GM23338 (cell line): ENCODE results near the gene FARP1. TPM values are rescaled to one million over a fixed set of nuclear protein-coding genes. Genes with fewer than 3 reads are reported as not detected.

ENCODE experiments used
- ATAC-seq: fragments of 200-7000 bp; cut with Tn5 transposase; 3 replicates; pipeline ENCODE4 v1.9.1; 2020
- DNase-seq: peaks from one replicate; pipeline ENCODE4 v3.0.0-alpha.2; 2015; ENCODE audit warnings: low spot score
- H2AFZ ChIP-seq: fragments of 200-600 bp; sonication (generic); 2 replicates; pipeline ENCODE4 v1.8.0; 2016; ENCODE audit warnings: antibody characterized with exemption, mild to moderate bottlenecking, moderate library complexity
- H3F3A ChIP-seq: fragments of 200-600 bp; sonication (generic); replicated peaks from 2 replicates; pipeline ENCODE4 v1.8.0; 2017; ENCODE audit warnings: antibody characterized with exemption, mixed run types, low read depth
- H3K27ac ChIP-seq: fragments of 200-600 bp; sonication (generic); 2 replicates; pipeline ENCODE4 v1.6.1; 2016; ENCODE audit warnings: low read depth
- H3K27me3 ChIP-seq: fragments of 200-600 bp; sonication (generic); 2 replicates; pipeline ENCODE4 v1.8.0; 2016; ENCODE audit warnings: mild to moderate bottlenecking, mixed run types, moderate library complexity; ENCODE audit not compliant: insufficient read depth
- H3K36me3 ChIP-seq: fragments of 200-600 bp; sonication (generic); 2 replicates; pipeline ENCODE4 v1.8.0; 2016; ENCODE audit warnings: mild to moderate bottlenecking; ENCODE audit not compliant: insufficient read depth
- H3K4me1 ChIP-seq: fragments of 200-600 bp; sonication (generic); 2 replicates; pipeline ENCODE4 v1.8.0; 2016; ENCODE audit warnings: mild to moderate bottlenecking, moderate library complexity; ENCODE audit not compliant: insufficient read depth
- H3K4me2 ChIP-seq: fragments of 200-600 bp; sonication (generic); 2 replicates; pipeline ENCODE4 v1.7.1; 2017; ENCODE audit warnings: mixed run types
- H3K4me3 ChIP-seq: fragments of 200-600 bp; sonication (generic); 2 replicates; pipeline ENCODE4 v1.6.1; 2016; ENCODE audit warnings: mixed run types
- H3K79me2 ChIP-seq: fragments of 200-600 bp; sonication (generic); replicated peaks from 2 replicates; pipeline ENCODE4 v1.8.0; 2017; ENCODE audit warnings: mild to moderate bottlenecking; ENCODE audit not compliant: insufficient read depth
- H3K9me2 ChIP-seq: fragments of 200-600 bp; sonication (generic); 2 replicates; pipeline ENCODE4 v1.8.0; 2017; ENCODE audit not compliant: insufficient read depth
- H4K20me1 ChIP-seq: fragments of 200-600 bp; sonication (generic); replicated peaks from 2 replicates; pipeline ENCODE4 v1.8.0; 2017; ENCODE audit warnings: mild to moderate bottlenecking; ENCODE audit not compliant: insufficient read depth
- H3K27ac Mint-ChIP-seq: 2 replicates; pipeline ENCODE4 v1.8.0; 2020; ENCODE audit warnings: inconsistent platforms, mild to moderate bottlenecking, moderate library complexity, mixed read lengths
- H3K27me3 Mint-ChIP-seq: 3 replicates; pipeline ENCODE4 v1.8.0; 2022; ENCODE audit warnings: low read depth, mild to moderate bottlenecking, moderate library complexity, mixed read lengths, inconsistent platforms; ENCODE audit not compliant: insufficient read depth, poor library complexity
- H3K36me3 Mint-ChIP-seq: 3 replicates; pipeline ENCODE4 v1.8.0; 2021; ENCODE audit warnings: low read depth, mild to moderate bottlenecking, inconsistent platforms, moderate library complexity, mixed read lengths
- H3K4me1 Mint-ChIP-seq: 3 replicates; pipeline ENCODE4 v1.8.0; 2020; ENCODE audit warnings: mild to moderate bottlenecking, inconsistent platforms, mixed read lengths
- H3K4me3 Mint-ChIP-seq: 3 replicates; pipeline ENCODE4 v1.8.0; 2021; ENCODE audit warnings: moderate library complexity, mild to moderate bottlenecking, inconsistent platforms, mixed read lengths
- H3K9me3 Mint-ChIP-seq: 3 replicates; pipeline ENCODE4 v1.8.0; 2020; ENCODE audit warnings: moderate library complexity, mild to moderate bottlenecking, inconsistent platforms, mixed read lengths
- CREB1 ChIP-seq: fragments of 250-450 bp; sonication (Bioruptor Pico); IDR thresholded peaks from 2 replicates; pipeline ENCODE4 v1.5.0; 2020; ENCODE audit warnings: low read depth, mild to moderate bottlenecking, moderate library complexity
- EZH2 ChIP-seq: fragments of 200-600 bp; sonication (generic); IDR thresholded peaks from one replicate; pipeline ENCODE4 v1.8.0; 2017; ENCODE audit warnings: antibody characterized with exemption, mild to moderate bottlenecking, low read depth; ENCODE audit not compliant: unreplicated experiment
- EZH2phosphoT487 ChIP-seq: fragments of 200-600 bp; sonication (generic); IDR thresholded peaks from one replicate; pipeline ENCODE4 v1.8.1; 2018; ENCODE audit warnings: antibody characterized with exemption; ENCODE audit not compliant: unreplicated experiment
- JUNB ChIP-seq: IDR thresholded peaks from one replicate; pipeline ENCODE4 v1.6.1; 2016; ENCODE audit warnings: antibody characterized with exemption; ENCODE audit not compliant: unreplicated experiment
- NANOG ChIP-seq: IDR thresholded peaks from 2 replicates; pipeline ENCODE4 v1.6.1; 2016; ENCODE audit warnings: antibody characterized with exemption, borderline replicate concordance
- POLR2AphosphoS5 ChIP-seq: IDR thresholded peaks from 2 replicates; pipeline ENCODE4 v1.6.1; 2016; ENCODE audit warnings: antibody characterized with exemption, low read depth
- REST ChIP-seq: IDR thresholded peaks from one replicate; pipeline ENCODE4 v1.6.1; 2018; ENCODE audit warnings: antibody characterized with exemption; ENCODE audit not compliant: unreplicated experiment
- STAT1 ChIP-seq: IDR thresholded peaks from one replicate; pipeline ENCODE4 v1.6.1; 2016; ENCODE audit warnings: antibody characterized with exemption; ENCODE audit not compliant: unreplicated experiment
- ZNF114 ChIP-seq: fragments of 250-450 bp; sonication (Bioruptor Pico); IDR thresholded peaks from 2 replicates; pipeline ENCODE4 v1.5.0; 2020; ENCODE audit warnings: mild to moderate bottlenecking, moderate library complexity
- ZNF331 ChIP-seq: fragments of 250-450 bp; sonication (Bioruptor Pico); IDR thresholded peaks from 2 replicates; pipeline ENCODE4 v1.5.0; 2020; ENCODE audit warnings: low read depth, mild to moderate bottlenecking, moderate library complexity
- polyA plus RNA-seq: library from polyadenylated mRNA; unstranded; fragments of >200 nt; fragmentation: Nextera tagmentation; extraction: Ambion mirVana; gene quantifications from 2 replicates; pipeline ENCODE4 v1.2.1, GENCODE V29; 2016
- total RNA-seq: library from RNA; depleted of rRNA; stranded (reverse); fragments of >200 nt; shearing (Covaris generic); gene quantifications from 2 replicates; pipeline ENCODE4 v1.2.3, GENCODE V29; 2014
- TF ChIP-seq, protein P1 (sequence below), 2 experiments: fragments of 200-600 bp in 1 of 2; sonication (generic) in 1 of 2; conservative IDR thresholded peaks; 2 replicates each; pipeline versions ENCODE4 v1.5.1 to v1.6.1; 2016 to 2017; ENCODE audit warnings: antibody characterized with exemption in 2 of 2, low read depth in 2 of 2, mild to moderate bottlenecking in 2 of 2, moderate library complexity in 1 of 2
- TF ChIP-seq, protein P2 (sequence below): IDR thresholded peaks from 2 replicates; pipeline ENCODE4 v1.6.1; 2016; ENCODE audit warnings: antibody characterized with exemption

The FARP1 gene
- total and polyA plus RNA-seq, 2 experiments from 2014 or later, result 53.6 to 82.5 TPM

- H3K9me2 ChIP-seq, result no peaks in the 10 kb centered on the region
- no peaks in the 10 kb centered on the region for H3K4me1 ChIP-seq
- H3K27me3 ChIP-seq, result no peaks in the 10 kb centered on the region
- DNase-seq (no peak), ATAC-seq (peak; percentile 15; the same call in 1 of the 3 replicates)
- TF ChIP-seq, protein P1, sequence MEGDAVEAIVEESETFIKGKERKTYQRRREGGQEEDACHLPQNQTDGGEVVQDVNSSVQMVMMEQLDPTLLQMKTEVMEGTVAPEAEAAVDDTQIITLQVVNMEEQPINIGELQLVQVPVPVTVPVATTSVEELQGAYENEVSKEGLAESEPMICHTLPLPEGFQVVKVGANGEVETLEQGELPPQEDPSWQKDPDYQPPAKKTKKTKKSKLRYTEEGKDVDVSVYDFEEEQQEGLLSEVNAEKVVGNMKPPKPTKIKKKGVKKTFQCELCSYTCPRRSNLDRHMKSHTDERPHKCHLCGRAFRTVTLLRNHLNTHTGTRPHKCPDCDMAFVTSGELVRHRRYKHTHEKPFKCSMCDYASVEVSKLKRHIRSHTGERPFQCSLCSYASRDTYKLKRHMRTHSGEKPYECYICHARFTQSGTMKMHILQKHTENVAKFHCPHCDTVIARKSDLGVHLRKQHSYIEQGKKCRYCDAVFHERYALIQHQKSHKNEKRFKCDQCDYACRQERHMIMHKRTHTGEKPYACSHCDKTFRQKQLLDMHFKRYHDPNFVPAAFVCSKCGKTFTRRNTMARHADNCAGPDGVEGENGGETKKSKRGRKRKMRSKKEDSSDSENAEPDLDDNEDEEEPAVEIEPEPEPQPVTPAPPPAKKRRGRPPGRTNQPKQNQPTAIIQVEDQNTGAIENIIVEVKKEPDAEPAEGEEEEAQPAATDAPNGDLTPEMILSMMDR (conservative IDR thresholded peaks at IDR 0.05; ENCODE audit: low read depth in 2 of 2), result no peak
- TF ChIP-seq ZNF331 (CRISPR knock-in tag) (no peak), STAT1 (no peak)
- TF ChIP-seq, protein P2, sequence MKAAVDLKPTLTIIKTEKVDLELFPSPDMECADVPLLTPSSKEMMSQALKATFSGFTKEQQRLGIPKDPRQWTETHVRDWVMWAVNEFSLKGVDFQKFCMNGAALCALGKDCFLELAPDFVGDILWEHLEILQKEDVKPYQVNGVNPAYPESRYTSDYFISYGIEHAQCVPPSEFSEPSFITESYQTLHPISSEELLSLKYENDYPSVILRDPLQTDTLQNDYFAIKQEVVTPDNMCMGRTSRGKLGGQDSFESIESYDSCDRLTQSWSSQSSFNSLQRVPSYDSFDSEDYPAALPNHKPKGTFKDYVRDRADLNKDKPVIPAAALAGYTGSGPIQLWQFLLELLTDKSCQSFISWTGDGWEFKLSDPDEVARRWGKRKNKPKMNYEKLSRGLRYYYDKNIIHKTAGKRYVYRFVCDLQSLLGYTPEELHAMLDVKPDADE, result no peak
- peaks cover 7% of the 10 kb centered on the region for H3K36me3 Mint-ChIP-seq
- no peaks in the 10 kb centered on the region for H3K79me2 ChIP-seq
- H2AFZ ChIP-seq, result no peak overlapping the region
- H3K27ac Mint-ChIP-seq, result peak overlapping the region; percentile 70; the same call in 1 of the 2 replicates
- 0 out of 2 replicates have a peak overlapping the region, but pooled peaks have one; percentile 52 for H3K27ac ChIP-seq
- peaks cover 6% of the 10 kb centered on the region; the same call in 2 of the 3 replicates for H3K4me1 Mint-ChIP-seq
- H3K4me2 ChIP-seq, result no peak overlapping the region
- H4K20me1 ChIP-seq, result no peaks in the 10 kb centered on the region; the same call in 1 of the 2 replicates
- H3K4me3 Mint-ChIP-seq, result no peak overlapping the region
- no peaks in the 10 kb centered on the region for H3F3A ChIP-seq
- peaks cover 12% of the 10 kb centered on the region for H3K27me3 Mint-ChIP-seq
- peaks cover 9% of the 10 kb centered on the region; the same call in 1 of the 2 replicates for H3K36me3 ChIP-seq
- no peaks in the 10 kb centered on the region; the same call in 1 of the 3 replicates for H3K9me3 Mint-ChIP-seq
- no peak overlapping the region for H3K4me3 ChIP-seq
Measured at GRCh38 chr13:98429977-98430736, 287.3 kb downstream of the FARP1 start.

DNA sequence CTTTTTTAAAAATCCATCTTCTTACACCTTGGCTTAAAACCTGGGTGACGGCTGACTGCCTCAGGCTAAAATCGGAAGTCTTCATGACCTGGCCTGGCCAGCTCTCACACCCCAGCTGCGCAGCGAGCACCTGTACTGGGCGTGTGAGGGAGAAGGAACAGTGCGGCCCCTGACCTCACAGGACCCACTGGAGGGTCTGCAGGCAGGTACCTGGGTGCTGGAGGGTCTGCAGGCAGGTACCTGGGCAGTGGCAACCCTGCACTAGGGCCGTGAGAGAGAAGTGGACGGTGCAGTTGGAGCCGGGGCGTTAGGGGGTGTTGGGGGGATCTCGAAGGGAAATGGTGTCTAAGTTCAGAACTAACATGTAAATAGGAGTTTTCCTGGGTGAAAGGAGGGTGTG is 289.7 kb downstream of the FARP1 start:
- Histone ChIP-seq H3K27ac (no peak overlapping the region), H3K27me3 (no peaks in the 10 kb centered on the region), H3K4me3 (no peak overlapping the region), H4K20me1 (no peaks in the 10 kb centered on the region; the same call in 1 of the 2 replicates), H3K4me2 (no peak overlapping the region), H3K79me2 (no peaks in the 10 kb centered on the region), H3K4me1 (no peaks in the 10 kb centered on the region), H3K36me3 (no peaks in the 10 kb centered on the region), H2AFZ (no peak overlapping the region), H3F3A (no peaks in the 10 kb centered on the region), H3K9me2 (no peaks in the 10 kb centered on the region)
- DNase-seq, result no peak
- H3K4me1 Mint-ChIP-seq, result peaks cover 9% of the 10 kb centered on the region; the same call in 2 of the 3 replicates
- H3K9me3 Mint-ChIP-seq, result no peaks in the 10 kb centered on the region; the same call in 1 of the 3 replicates
- no peak for ATAC-seq
- peaks cover 20% of the 10 kb centered on the region for H3K27me3 Mint-ChIP-seq
- H3K36me3 Mint-ChIP-seq, result peaks cover 7% of the 10 kb centered on the region
- no peak overlapping the region for H3K27ac Mint-ChIP-seq
- H3K4me3 Mint-ChIP-seq, result no peak overlapping the region
- TF ChIP-seq CREB1 (CRISPR knock-in tag) (no peak), ZNF114 (CRISPR knock-in tag) (no peak), EZH2phosphoT487 (no peak), JUNB (no peak), NANOG (no peak), POLR2AphosphoS5 (no peak), STAT1 (no peak), REST (no peak), EZH2 (no peak)
- TF ChIP-seq, protein P1 (conservative IDR thresholded peaks at IDR 0.05; ENCODE audit: low read depth in 2 of 2), result no peak
